ENCODE results near the gene ENTPD1. TPM values are rescaled to one million over a fixed set of nuclear protein-coding genes. Genes with fewer than 3 reads are reported as not detected.
A peak's percentile ranks its signal among the peaks of the same experiment; 100 is the strongest.
"Not testable (repeated sequence)": the region's sequence is repeated elsewhere in the genome, so short reads cannot be mapped to it uniquely, and the experiment has no call there.

The ENTPD1 gene
- total and polyA plus RNA-seq, 2 experiments from 2014 or later, result 0.95 to 1.6 TPM

DNA sequence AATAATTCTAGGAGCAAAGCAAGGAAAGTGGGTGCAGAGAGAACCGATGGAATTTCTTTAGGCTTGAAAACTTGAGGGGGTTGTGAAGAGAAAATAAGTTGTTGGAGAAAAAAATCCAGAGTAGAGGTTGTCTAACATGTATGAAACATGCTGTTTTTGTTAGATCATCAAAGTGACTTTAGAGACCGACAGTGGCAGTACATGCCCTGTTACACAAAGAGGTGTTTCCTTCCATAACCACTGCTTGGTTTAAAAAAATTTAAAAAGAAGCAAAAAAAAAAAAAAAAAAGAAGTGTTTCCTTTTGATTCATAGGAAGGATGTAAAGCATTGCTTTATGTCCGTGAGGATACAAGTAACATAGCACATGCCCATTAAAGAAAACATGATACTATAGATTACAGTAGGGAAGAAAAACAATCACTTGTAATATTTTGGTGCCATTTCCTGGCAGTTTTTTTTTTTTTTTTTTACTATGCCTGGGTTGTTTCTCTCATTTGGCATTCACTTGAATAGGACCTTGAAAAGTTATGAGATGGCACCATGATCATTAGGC is 6.1 kb downstream of the ENTPD1 start:
- TF ChIP-seq, protein P1, sequence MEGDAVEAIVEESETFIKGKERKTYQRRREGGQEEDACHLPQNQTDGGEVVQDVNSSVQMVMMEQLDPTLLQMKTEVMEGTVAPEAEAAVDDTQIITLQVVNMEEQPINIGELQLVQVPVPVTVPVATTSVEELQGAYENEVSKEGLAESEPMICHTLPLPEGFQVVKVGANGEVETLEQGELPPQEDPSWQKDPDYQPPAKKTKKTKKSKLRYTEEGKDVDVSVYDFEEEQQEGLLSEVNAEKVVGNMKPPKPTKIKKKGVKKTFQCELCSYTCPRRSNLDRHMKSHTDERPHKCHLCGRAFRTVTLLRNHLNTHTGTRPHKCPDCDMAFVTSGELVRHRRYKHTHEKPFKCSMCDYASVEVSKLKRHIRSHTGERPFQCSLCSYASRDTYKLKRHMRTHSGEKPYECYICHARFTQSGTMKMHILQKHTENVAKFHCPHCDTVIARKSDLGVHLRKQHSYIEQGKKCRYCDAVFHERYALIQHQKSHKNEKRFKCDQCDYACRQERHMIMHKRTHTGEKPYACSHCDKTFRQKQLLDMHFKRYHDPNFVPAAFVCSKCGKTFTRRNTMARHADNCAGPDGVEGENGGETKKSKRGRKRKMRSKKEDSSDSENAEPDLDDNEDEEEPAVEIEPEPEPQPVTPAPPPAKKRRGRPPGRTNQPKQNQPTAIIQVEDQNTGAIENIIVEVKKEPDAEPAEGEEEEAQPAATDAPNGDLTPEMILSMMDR (IDR thresholded peaks at IDR 0.05; ENCODE audit: low read depth, low read length), result no peak
- H3K27ac ChIP-seq, result no peak overlapping the region

DNA sequence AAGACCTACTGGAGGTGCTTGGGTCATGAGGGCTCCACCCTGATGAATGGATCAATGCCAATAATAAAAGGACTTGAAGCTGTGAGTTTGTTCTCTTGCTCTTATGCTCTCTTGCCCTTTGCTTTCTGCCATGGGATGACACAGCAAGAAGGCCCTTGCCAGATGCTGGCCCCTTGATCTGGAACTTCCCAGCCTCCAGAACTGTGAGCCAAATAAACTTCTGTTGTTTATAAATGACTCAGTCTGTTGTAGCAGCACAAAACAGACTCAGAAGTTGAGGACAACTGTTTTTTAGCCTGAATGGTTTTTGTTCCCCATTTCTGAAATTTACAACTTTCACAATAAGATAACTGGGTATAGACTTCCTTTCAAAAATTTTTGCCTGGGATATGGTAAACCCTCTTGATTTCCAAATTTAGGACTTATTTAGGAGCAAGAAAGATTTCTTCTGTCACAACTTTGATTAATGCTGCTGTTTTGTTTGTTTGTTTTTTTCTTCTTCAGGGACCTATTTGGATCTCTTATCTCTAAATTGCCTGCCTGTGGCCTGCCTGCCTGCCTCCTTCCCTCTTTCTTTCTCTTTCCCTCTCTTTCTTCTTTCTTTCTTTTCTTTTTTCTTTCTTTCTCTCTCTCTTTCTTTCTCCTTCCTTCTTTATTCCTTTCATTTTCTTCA is 12.1 kb downstream of the ENTPD1 start:
- Histone ChIP-seq H3K4me1 (ENCODE audit: low read depth) (no peaks in the 10 kb centered on the region), H3K27ac (no peak overlapping the region), H3K36me3 (no peaks in the 10 kb centered on the region), H3K9me3 (ENCODE audit: low read depth) (no peaks in the 10 kb centered on the region), H3K27me3 (no peaks in the 10 kb centered on the region), H3K4me3 (no peak overlapping the region)
- peak in 1 of 2 donors; percentile 56 for DNase-seq (ENCODE audit: low read depth in 1 of 2, low spot score in 1 of 2)
- TF ChIP-seq, protein P1 (IDR thresholded peaks at IDR 0.05; ENCODE audit: low read depth, low read length), result no peak

More for the DNA sequence above, 6.1 kb downstream of the ENTPD1 start:
- H3K36me3 ChIP-seq, result no peaks in the 10 kb centered on the region
- H3K27me3 ChIP-seq, result no peaks in the 10 kb centered on the region
- H3K4me3 ChIP-seq, result no peak overlapping the region
- no peak for DNase-seq (ENCODE audit: low read depth in 1 of 2, low spot score in 1 of 2)
- H3K9me3 ChIP-seq (ENCODE audit: low read depth), result no peaks in the 10 kb centered on the region
- no peaks in the 10 kb centered on the region for H3K4me1 ChIP-seq (ENCODE audit: low read depth)

DNA sequence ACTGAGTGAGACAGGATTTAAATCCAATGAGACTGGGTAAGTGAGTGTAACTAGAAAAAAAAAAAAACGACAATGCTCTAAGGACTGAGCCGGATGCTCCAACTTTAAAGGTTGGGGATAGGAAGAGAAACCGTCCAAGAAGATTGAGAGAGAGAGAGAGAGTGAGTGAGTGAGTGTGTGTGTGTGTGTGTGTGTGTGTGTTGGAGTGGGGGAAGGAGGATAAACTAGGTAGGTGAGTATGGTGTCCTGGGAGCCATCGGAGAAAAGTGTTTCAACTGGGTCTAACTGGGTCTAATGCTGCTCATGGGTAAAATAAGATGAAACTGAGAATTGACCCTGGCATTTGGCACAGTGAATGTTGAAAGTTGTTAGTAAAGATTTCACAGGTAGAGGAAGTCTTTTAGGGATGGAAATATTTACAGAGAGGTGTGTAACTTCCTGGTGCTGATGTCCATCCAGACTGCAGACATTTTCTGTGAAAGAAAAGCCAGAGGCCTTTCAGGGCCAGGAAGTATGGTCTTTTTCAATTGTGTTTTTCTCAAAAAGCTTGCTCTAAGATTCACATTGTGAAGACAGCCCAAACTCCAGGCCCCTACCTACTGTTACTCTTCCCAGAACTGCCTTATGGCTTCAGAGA is 14.2 kb downstream of the ENTPD1 start:
- H3K4me3 ChIP-seq, result no peak overlapping the region
- no peaks in the 10 kb centered on the region for H3K27me3 ChIP-seq
- no peak for DNase-seq (ENCODE audit: low read depth in 1 of 2, low spot score in 1 of 2)
- no peak overlapping the region for H3K27ac ChIP-seq
- no peaks in the 10 kb centered on the region for H3K9me3 ChIP-seq (ENCODE audit: low read depth)
- H3K4me1 ChIP-seq (ENCODE audit: low read depth), result no peaks in the 10 kb centered on the region
- TF ChIP-seq, protein P1 (IDR thresholded peaks at IDR 0.05; ENCODE audit: low read depth, low read length), result no peak
- no peaks in the 10 kb centered on the region for H3K36me3 ChIP-seq

DNA sequence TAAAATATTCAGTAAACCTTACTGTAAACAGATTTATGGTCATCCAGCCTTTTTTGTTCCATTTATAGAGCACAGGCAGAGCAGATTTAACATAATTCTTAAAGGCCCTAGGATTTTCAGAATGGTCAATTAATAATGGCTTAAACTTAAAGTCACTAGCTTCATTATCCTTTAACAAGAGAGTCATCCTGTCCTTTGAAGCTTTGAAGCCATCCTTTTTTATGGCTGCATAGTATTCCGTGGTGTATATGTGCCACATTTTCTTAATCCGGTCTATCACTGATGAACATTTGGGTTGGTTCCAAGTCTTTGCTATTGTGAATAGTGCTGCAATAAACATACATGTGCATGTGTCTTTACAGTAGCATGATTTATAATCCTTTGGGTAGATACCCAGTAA is 17.5 kb downstream of the ENTPD1 start:
- not testable (repeated sequence) for H3K27me3 ChIP-seq; H3K36me3 ChIP-seq; H3K9me3 ChIP-seq (ENCODE audit: low read depth); H3K4me1 ChIP-seq (ENCODE audit: low read depth); H3K27ac ChIP-seq; H3K4me3 ChIP-seq; DNase-seq (ENCODE audit: low read depth in 1 of 2, low spot score in 1 of 2)

DNA sequence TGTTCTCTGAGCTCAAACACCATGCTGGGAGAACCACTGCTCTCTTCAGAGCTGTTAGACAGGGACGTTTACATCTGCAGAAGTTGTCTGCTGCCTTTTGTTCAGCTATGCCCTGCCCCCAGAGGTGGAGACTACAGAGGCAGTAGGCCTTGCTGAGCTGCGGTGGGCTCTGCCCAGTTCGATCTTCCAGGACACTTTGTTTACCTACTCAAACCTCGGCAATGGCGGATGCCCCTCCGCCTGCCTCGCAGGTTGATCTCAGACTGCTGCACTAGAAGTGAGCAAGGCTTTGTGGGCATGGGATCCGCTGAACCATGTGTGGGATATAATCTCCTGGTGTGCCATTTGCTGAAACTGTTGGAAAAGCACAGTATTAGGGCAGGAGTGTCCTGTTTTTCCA is 21.7 kb downstream of the ENTPD1 start:
- H3K4me3 ChIP-seq; H3K9me3 ChIP-seq (ENCODE audit: low read depth); H3K36me3 ChIP-seq; H3K27ac ChIP-seq; H3K27me3 ChIP-seq; DNase-seq (ENCODE audit: low read depth in 1 of 2, low spot score in 1 of 2); H3K4me1 ChIP-seq (ENCODE audit: low read depth): not testable (repeated sequence)

DNA sequence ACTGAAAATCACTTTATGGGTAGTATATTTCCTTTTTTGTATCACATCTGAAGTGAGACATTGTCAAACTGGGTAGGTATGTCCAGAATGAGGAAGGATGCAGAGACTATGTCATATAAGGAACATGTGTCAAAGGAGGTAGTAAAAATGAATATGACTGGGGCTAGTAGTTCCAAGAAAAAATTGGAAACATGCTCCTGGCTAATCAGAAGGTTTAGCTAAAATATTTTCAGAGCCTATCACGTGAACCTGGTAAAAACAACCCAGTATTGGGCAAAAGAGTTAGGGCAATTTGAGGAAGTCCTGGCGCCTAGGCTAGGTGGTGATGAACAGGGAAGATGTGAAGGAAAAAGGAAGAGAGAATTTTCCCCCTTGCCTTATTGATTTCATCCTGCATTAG is 26.4 kb downstream of the ENTPD1 start:
- DNase-seq (ENCODE audit: low read depth in 1 of 2, low spot score in 1 of 2), result no peak
- Histone ChIP-seq H3K4me1 (ENCODE audit: low read depth) (no peaks in the 10 kb centered on the region), H3K9me3 (ENCODE audit: low read depth) (no peaks in the 10 kb centered on the region), H3K27ac (no peak overlapping the region), H3K27me3 (no peaks in the 10 kb centered on the region), H3K4me3 (no peak overlapping the region), H3K36me3 (no peaks in the 10 kb centered on the region)
- TF ChIP-seq, protein P1 (IDR thresholded peaks at IDR 0.05; ENCODE audit: low read depth, low read length), result no peak

Data from cardiac muscle cell (in vitro differentiated cells and primary cell).